Mesendoderm (in vitro differentiated cells): Measurements from ENCODE around the gene ABCB6.

Source experiments
- DNase-seq: peaks from one replicate; pipeline ENCODE4 v3.0.0; 2013
- H2AK5ac ChIP-seq: 2 replicates; pipeline ENCODE4 v1.6.1; 2013; ENCODE audit warnings: low read length, inconsistent platforms
- H2BK120ac ChIP-seq: 2 replicates; pipeline ENCODE4 v1.6.1; 2013; ENCODE audit warnings: low read depth, mild to moderate bottlenecking, low read length, moderate library complexity, mixed read lengths
- H2BK15ac ChIP-seq: replicated peaks from 2 replicates; pipeline ENCODE4 v1.6.1; 2013; ENCODE audit warnings: low read depth, mild to moderate bottlenecking, moderate library complexity
- H2BK5ac ChIP-seq: 2 replicates; pipeline ENCODE4 v1.6.1; 2013; ENCODE audit warnings: low read length, inconsistent platforms
- H3K18ac ChIP-seq: 2 replicates; pipeline ENCODE4 v1.6.1; 2013; ENCODE audit warnings: mild to moderate bottlenecking, low read length, mixed read lengths
- H3K23ac ChIP-seq: one replicate; pipeline ENCODE4 v1.6.1; 2013; ENCODE audit warnings: low read length
- H3K27ac ChIP-seq: 2 replicates; pipeline ENCODE4 v1.5.1; 2013; ENCODE audit warnings: low read depth, mild to moderate bottlenecking, inconsistent platforms, low read length, moderate library complexity
- H3K27me3 ChIP-seq: 2 replicates; pipeline ENCODE4 v1.6.1; 2013; ENCODE audit warnings: low read length, control low read depth, mild to moderate bottlenecking, inconsistent platforms; ENCODE audit not compliant: insufficient read depth, poor library complexity
- H3K36me3 ChIP-seq: 2 replicates; pipeline ENCODE4 v1.6.1; 2013; ENCODE audit warnings: low read length, inconsistent platforms; ENCODE audit not compliant: control insufficient read depth, insufficient read depth
- H3K4ac ChIP-seq: one replicate; pipeline ENCODE4 v1.6.1; 2013; ENCODE audit warnings: low read depth, mild to moderate bottlenecking, low read length, moderate library complexity
- H3K4me1 ChIP-seq: 2 replicates; pipeline ENCODE4 v1.6.1; 2013; ENCODE audit warnings: low read depth, low read length, inconsistent platforms; ENCODE audit not compliant: control insufficient read depth
- H3K4me2 ChIP-seq: 2 replicates; pipeline ENCODE4 v1.6.1; 2013; ENCODE audit warnings: low read length
- H3K4me3 ChIP-seq: 2 replicates; pipeline ENCODE4 v1.5.1; 2013; ENCODE audit warnings: mild to moderate bottlenecking, low read length
- H3K56ac ChIP-seq: one replicate; pipeline ENCODE4 v1.6.1; 2013; ENCODE audit warnings: low read length
- H3K79me1 ChIP-seq: 2 replicates; pipeline ENCODE4 v1.6.1; 2013; ENCODE audit warnings: low read length, inconsistent platforms
- H3K79me2 ChIP-seq: 2 replicates; pipeline ENCODE4 v1.6.1; 2013; ENCODE audit warnings: mild to moderate bottlenecking, low read length; ENCODE audit not compliant: control insufficient read depth, insufficient read depth
- H3K9ac ChIP-seq: 2 replicates; pipeline ENCODE4 v1.6.1; 2013; ENCODE audit warnings: low read length, inconsistent platforms
- H4K5ac ChIP-seq: one replicate; pipeline ENCODE4 v1.6.1; 2013; ENCODE audit warnings: low read length
- H4K8ac ChIP-seq: one replicate; pipeline ENCODE4 v1.6.1; 2013; ENCODE audit warnings: low read depth, mild to moderate bottlenecking, control low read depth, low read length, moderate library complexity
- WGBS: extraction: QIAGEN DNeasy Blood & Tissue Kit; methylation state at CpG from one replicate; pipeline ENCODE4 v1.1.7; 2013; ENCODE audit warnings: low lambda C conversion rate, missing lambda C conversion rate; ENCODE audit not compliant: insufficient coverage; ENCODE audit errors: extremely low coverage; 5-methylcytosine and 5-hydroxymethylcytosine counted together

ABCB6 gene

GRCh38 chr2:219174146-219174545 is 44.6 kb downstream of the ABCB6 start:
- DNase-seq: no peak
- Histone ChIP-seq H3K36me3 (no peaks in the 10 kb centered on the region), H2BK5ac (no peak overlapping the region), H3K4ac (no peak overlapping the region), H2AK5ac (no peak overlapping the region), H3K4me1 (peaks cover 3% of the 10 kb centered on the region), H3K4me2 (no peak overlapping the region), H3K56ac (no peak overlapping the region), H2BK120ac (no peak overlapping the region), H4K5ac (no peak overlapping the region), H3K9ac (no peak overlapping the region), H3K18ac (no peak overlapping the region), H2BK15ac (no peak overlapping the region), H3K27ac (no peak overlapping the region), H3K79me2 (peaks cover 2% of the 10 kb centered on the region), H4K8ac (no peak overlapping the region), H3K79me1 (peaks cover 7% of the 10 kb centered on the region), H3K27me3 (no peaks in the 10 kb centered on the region), H3K4me3 (no peak overlapping the region), H3K23ac (no peak overlapping the region)
- WGBS: no CpG with 5 or more reads among the region's 3 CpGs

GRCh38 chr2:219173176-219173575 is 45.6 kb downstream of the ABCB6 start:
- no peak overlapping the region for H4K5ac ChIP-seq
- H3K4ac ChIP-seq: no peak overlapping the region

GRCh38 chr2:219172231-219173154 is 46.3 kb downstream of the ABCB6 start:
- Histone ChIP-seq H3K4ac (no peak overlapping the region), H3K4me2 (no peak overlapping the region), H3K36me3 (no peaks in the 10 kb centered on the region), H4K8ac (no peak overlapping the region), H2AK5ac (no peak overlapping the region), H3K27ac (no peak overlapping the region), H4K5ac (no peak overlapping the region), H2BK5ac (no peak overlapping the region), H3K18ac (no peak overlapping the region), H3K79me2 (no peaks in the 10 kb centered on the region), H3K79me1 (peaks cover 3% of the 10 kb centered on the region), H2BK120ac (no peak overlapping the region), H3K23ac (no peak overlapping the region), H3K9ac (no peak overlapping the region), H3K4me1 (no peaks in the 10 kb centered on the region), H3K56ac (no peak overlapping the region), H3K27me3 (no peaks in the 10 kb centered on the region), H3K4me3 (no peak overlapping the region), H2BK15ac (no peak overlapping the region)
- DNase-seq: no peak
- WGBS: no CpG with 5 or more reads among the region's 16 CpGs

More at GRCh38 chr2:219173176-219173575, 45.6 kb downstream of the ABCB6 start:
- H3K9ac ChIP-seq: no peak overlapping the region
- H2BK120ac ChIP-seq: no peak overlapping the region
- DNase-seq: no peak
- peaks cover 3% of the 10 kb centered on the region for H3K79me1 ChIP-seq
- no peaks in the 10 kb centered on the region for H3K4me1 ChIP-seq
- no peak overlapping the region for H3K23ac ChIP-seq
- no CpG with 5 or more reads among the region's 6 CpGs for WGBS
- H3K27me3 ChIP-seq: no peaks in the 10 kb centered on the region
- H4K8ac ChIP-seq: no peak overlapping the region
- no peak overlapping the region for H3K4me3 ChIP-seq
- H3K4me2 ChIP-seq: no peak overlapping the region
- no peaks in the 10 kb centered on the region for H3K36me3 ChIP-seq
- no peaks in the 10 kb centered on the region for H3K79me2 ChIP-seq
- H2BK5ac ChIP-seq: no peak overlapping the region
- H2AK5ac ChIP-seq: no peak overlapping the region
- no peak overlapping the region for H3K56ac ChIP-seq
- H2BK15ac ChIP-seq: no peak overlapping the region
- no peak overlapping the region for H3K18ac ChIP-seq
- no peak overlapping the region for H3K27ac ChIP-seq

GRCh38 chr2:219171231-219171651 is 47.5 kb downstream of the ABCB6 start:
- no peak overlapping the region for H3K23ac ChIP-seq
- no peak overlapping the region for H3K4me2 ChIP-seq
- no peaks in the 10 kb centered on the region for H3K79me2 ChIP-seq
- H3K27me3 ChIP-seq: no peaks in the 10 kb centered on the region
- H3K56ac ChIP-seq: no peak overlapping the region
- H3K27ac ChIP-seq: no peak overlapping the region
- H3K4me3 ChIP-seq: no peak overlapping the region
- H4K5ac ChIP-seq: no peak overlapping the region
- no peak overlapping the region for H2BK5ac ChIP-seq
- H3K18ac ChIP-seq: no peak overlapping the region
- no peak overlapping the region for H3K4ac ChIP-seq
- no peaks in the 10 kb centered on the region for H3K4me1 ChIP-seq
- no peaks in the 10 kb centered on the region for H3K36me3 ChIP-seq
- no peak overlapping the region for H2AK5ac ChIP-seq
- H4K8ac ChIP-seq: no peak overlapping the region
- DNase-seq: peak; percentile 96
- H3K79me1 ChIP-seq: peaks cover 3% of the 10 kb centered on the region
- WGBS: no CpG with 5 or more reads among the region's 6 CpGs
- no peak overlapping the region for H2BK15ac ChIP-seq
- no peak overlapping the region for H3K9ac ChIP-seq
- H2BK120ac ChIP-seq: no peak overlapping the region

- no peak within 1 kb of the TSS for H3K9ac ChIP-seq
- no peak within 1 kb of the TSS for H4K5ac ChIP-seq
- H3K56ac ChIP-seq: no peak within 1 kb of the TSS
- H3K4me3 ChIP-seq: no peak within 1 kb of the TSS
- H2BK15ac ChIP-seq: no peak within 1 kb of the TSS
- H3K27ac ChIP-seq: no peak within 1 kb of the TSS
- H4K8ac ChIP-seq: no peak within 1 kb of the TSS
- no peaks in the 10 kb centered on the region for H3K79me1 ChIP-seq
- H3K23ac ChIP-seq: no peak within 1 kb of the TSS
- H3K4ac ChIP-seq: no peak within 1 kb of the TSS
- no peak within 1 kb of the TSS for H2AK5ac ChIP-seq
- no peak within 1 kb of the TSS for H3K4me2 ChIP-seq
- H3K79me2 ChIP-seq: no peaks in the 10 kb centered on the region
- no CpG with 5 or more reads among the region's 10 CpGs for whole genome bisulfite sequencing
- H3K4me1 ChIP-seq: no peaks in the 10 kb centered on the region
- no peak within 1 kb of the TSS for H2BK120ac ChIP-seq
- no peak within 1 kb of the TSS for H2BK5ac ChIP-seq
- no peaks in the 10 kb centered on the region for H3K27me3 ChIP-seq
- no peak for DNase-seq
- H3K18ac ChIP-seq: no peak within 1 kb of the TSS
- H3K36me3 ChIP-seq: no peaks in the 10 kb centered on the region
Measured at GRCh38 chr2:219169930-219170654, 48.7 kb downstream of the ABCB6 start, which contains the start of gene SLC23A3. TSS of gene SLC23A3 (minus strand) at chr2:219170029. CDS start at chr2:219169984, 45 bp downstream.
